Measurements from ENCODE around the gene GPR15.

The GPR15 gene

GRCh38 chr3:98508582-98508981 is 23.2 kb upstream of the GPR15 start:
- Histone ChIP-seq H2AFZ (ENCODE audit: low read depth, low read length) (no peak overlapping the region), H3K79me2 (ENCODE audit: low read length) (no peaks in the 10 kb centered on the region), H3K9me3 (ENCODE audit: insufficient read depth, low read length) (no peaks in the 10 kb centered on the region), H3K36me3 (replicated peaks; ENCODE audit: low read depth, low read length) (no peaks in the 10 kb centered on the region), H3K27ac (ENCODE audit: low read length) (no peak overlapping the region), H4K20me1 (ENCODE audit: insufficient read depth, low read length) (no peaks in the 10 kb centered on the region), H3K4me2 (ENCODE audit: low read length) (no peak overlapping the region), H3K27me3 (ENCODE audit: low read depth, low read length) (no peaks in the 10 kb centered on the region), H3K9ac (ENCODE audit: low read length) (no peak overlapping the region), H3K4me1 (ENCODE audit: low read length) (no peaks in the 10 kb centered on the region), H3K4me3 (ENCODE audit: low read length) (no peak overlapping the region)
- TF ChIP-seq CTCF (IDR thresholded peaks at IDR 0.05; ENCODE audit: low read depth, low read length) (no peak), EZH2phosphoT487 (IDR thresholded peaks at IDR 0.05; ENCODE audit: low read depth) (no peak)

- Histone ChIP-seq H3K27ac (ENCODE audit: low read length) (no peak overlapping the region), H3K9ac (ENCODE audit: low read length) (no peak overlapping the region)
Observed at GRCh38 chr3:98512576-98512975, 19.2 kb upstream of the GPR15 start.

GRCh38 chr3:98513091-98513511 is 18.7 kb upstream of the GPR15 start:
- H3K4me2 ChIP-seq (ENCODE audit: low read length), result no peak overlapping the region
- no peaks in the 10 kb centered on the region for H3K27me3 ChIP-seq (ENCODE audit: low read depth, low read length)
- H4K20me1 ChIP-seq (ENCODE audit: insufficient read depth, low read length), result no peaks in the 10 kb centered on the region
- no peaks in the 10 kb centered on the region for H3K79me2 ChIP-seq (ENCODE audit: low read length)
- no peak overlapping the region for H3K9ac ChIP-seq (ENCODE audit: low read length)
- no peak overlapping the region for H3K27ac ChIP-seq (ENCODE audit: low read length)
- H3K36me3 ChIP-seq (replicated peaks; ENCODE audit: low read depth, low read length), result peaks cover 17% of the 10 kb centered on the region
- no peak overlapping the region for H2AFZ ChIP-seq (ENCODE audit: low read depth, low read length)
- no peaks in the 10 kb centered on the region for H3K9me3 ChIP-seq (ENCODE audit: insufficient read depth, low read length)
- H3K4me3 ChIP-seq (ENCODE audit: low read length), result no peak overlapping the region
- no peaks in the 10 kb centered on the region for H3K4me1 ChIP-seq (ENCODE audit: low read length)
- TF ChIP-seq EZH2phosphoT487 (IDR thresholded peaks at IDR 0.05; ENCODE audit: low read depth) (no peak), CTCF (IDR thresholded peaks at IDR 0.05; ENCODE audit: low read depth, low read length) (no peak)

More at GRCh38 chr3:98512576-98512975, 19.2 kb upstream of the GPR15 start:
- Histone ChIP-seq H3K4me3 (ENCODE audit: low read length) (no peak overlapping the region), H4K20me1 (ENCODE audit: insufficient read depth, low read length) (no peaks in the 10 kb centered on the region), H3K36me3 (replicated peaks; ENCODE audit: low read depth, low read length) (peaks cover 16% of the 10 kb centered on the region), H3K4me2 (ENCODE audit: low read length) (no peak overlapping the region), H3K27me3 (ENCODE audit: low read depth, low read length) (no peaks in the 10 kb centered on the region), H2AFZ (ENCODE audit: low read depth, low read length) (no peak overlapping the region), H3K9me3 (ENCODE audit: insufficient read depth, low read length) (no peaks in the 10 kb centered on the region), H3K79me2 (ENCODE audit: low read length) (no peaks in the 10 kb centered on the region), H3K4me1 (ENCODE audit: low read length) (no peaks in the 10 kb centered on the region)
- TF ChIP-seq CTCF (IDR thresholded peaks at IDR 0.05; ENCODE audit: low read depth, low read length), result no peak
- no peak for TF ChIP-seq EZH2phosphoT487 (IDR thresholded peaks at IDR 0.05; ENCODE audit: low read depth)

GRCh38 chr3:98513736-98514135 is 18.0 kb upstream of the GPR15 start:
- Histone ChIP-seq H3K4me2 (ENCODE audit: low read length) (no peak overlapping the region), H3K4me3 (ENCODE audit: low read length) (no peak overlapping the region), H3K79me2 (ENCODE audit: low read length) (no peaks in the 10 kb centered on the region), H3K9ac (ENCODE audit: low read length) (no peak overlapping the region), H3K9me3 (ENCODE audit: insufficient read depth, low read length) (no peaks in the 10 kb centered on the region), H2AFZ (ENCODE audit: low read depth, low read length) (no peak overlapping the region), H4K20me1 (ENCODE audit: insufficient read depth, low read length) (peaks cover under 1% of the 10 kb centered on the region; the same call in 1 of the 2 replicates), H3K4me1 (ENCODE audit: low read length) (no peaks in the 10 kb centered on the region), H3K27me3 (ENCODE audit: low read depth, low read length) (no peaks in the 10 kb centered on the region), H3K27ac (ENCODE audit: low read length) (no peak overlapping the region), H3K36me3 (replicated peaks; ENCODE audit: low read depth, low read length) (peaks cover 23% of the 10 kb centered on the region)
- no peak for TF ChIP-seq EZH2phosphoT487 (IDR thresholded peaks at IDR 0.05; ENCODE audit: low read depth)
- no peak for TF ChIP-seq CTCF (IDR thresholded peaks at IDR 0.05; ENCODE audit: low read depth, low read length)

Data from OCI-LY3 (cell line).